HEK293T (cell line): ENCODE data around the gene PANX2.

ENCODE experiments used
- BHLHE40 ChIP-seq: fragments of 450-650 bp; IDR thresholded peaks from 2 replicates; pipeline ENCODE4 v1.6.1; 2016; ENCODE audit warnings: mild to moderate bottlenecking, moderate library complexity, borderline replicate concordance
- FOXA1 ChIP-seq: fragments of 450-650 bp; IDR thresholded peaks from 2 replicates; pipeline ENCODE4 v1.6.1; 2016; ENCODE audit warnings: mild to moderate bottlenecking
- FOXM1 ChIP-seq: fragments of 450-650 bp; IDR thresholded peaks from 2 replicates; pipeline ENCODE4 v1.6.1; 2017; ENCODE audit warnings: mild to moderate bottlenecking, borderline replicate concordance
- SUZ12 ChIP-seq: fragments of 450-650 bp; IDR thresholded peaks from 2 replicates; pipeline ENCODE4 v1.6.1; 2016; ENCODE audit warnings: mild to moderate bottlenecking
- ZNF384 ChIP-seq: fragments of 450-650 bp; IDR thresholded peaks from 2 replicates; pipeline ENCODE4 v1.6.1; 2016
- TF ChIP-seq, protein P1 (sequence below): fragments of 450-650 bp; IDR thresholded peaks from 2 replicates; pipeline ENCODE4 v1.6.1; 2016

DNA sequence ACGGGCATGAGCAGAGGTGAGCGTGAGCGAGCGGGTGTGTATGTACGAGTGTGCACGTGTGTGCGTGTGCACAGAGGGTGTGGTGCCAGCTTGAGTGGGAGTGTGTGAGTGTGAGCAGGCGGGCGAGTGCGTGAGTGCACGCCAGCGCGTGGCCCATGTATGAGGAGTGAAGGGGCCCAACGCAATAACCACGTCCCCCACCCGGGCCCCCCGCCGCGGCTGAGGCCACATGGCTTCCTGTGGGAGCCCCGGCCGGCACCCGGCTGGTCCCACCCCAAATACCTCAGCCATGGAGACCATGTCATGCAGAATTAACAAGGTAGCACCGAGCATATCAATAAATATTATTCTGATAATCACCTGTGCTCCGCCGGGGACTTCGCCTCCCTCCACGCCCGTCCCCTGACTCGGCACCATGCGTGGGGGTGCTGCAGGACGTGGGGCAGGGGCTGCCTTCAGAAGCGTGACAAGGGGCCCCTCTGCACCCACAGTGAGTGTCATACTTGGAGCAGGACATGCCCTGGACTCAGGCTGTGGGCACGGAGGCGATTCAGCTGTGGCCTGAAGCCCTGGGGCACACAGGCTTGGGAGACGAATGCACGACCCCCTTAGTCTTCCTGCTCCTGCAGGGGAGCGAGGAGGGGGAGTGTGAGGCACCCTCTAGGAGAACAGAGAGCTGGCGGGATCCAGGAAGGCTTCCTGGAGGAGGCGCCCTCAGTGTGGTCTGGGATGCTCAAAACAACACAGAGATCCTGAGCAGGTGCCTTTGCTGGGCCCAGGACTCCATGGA, 9.6 kb downstream of the PANX2 start:
- no peak for TF ChIP-seq FOXA1
- TF ChIP-seq BHLHE40: no peak
- TF ChIP-seq ZNF384: no peak
- TF ChIP-seq, protein P1, sequence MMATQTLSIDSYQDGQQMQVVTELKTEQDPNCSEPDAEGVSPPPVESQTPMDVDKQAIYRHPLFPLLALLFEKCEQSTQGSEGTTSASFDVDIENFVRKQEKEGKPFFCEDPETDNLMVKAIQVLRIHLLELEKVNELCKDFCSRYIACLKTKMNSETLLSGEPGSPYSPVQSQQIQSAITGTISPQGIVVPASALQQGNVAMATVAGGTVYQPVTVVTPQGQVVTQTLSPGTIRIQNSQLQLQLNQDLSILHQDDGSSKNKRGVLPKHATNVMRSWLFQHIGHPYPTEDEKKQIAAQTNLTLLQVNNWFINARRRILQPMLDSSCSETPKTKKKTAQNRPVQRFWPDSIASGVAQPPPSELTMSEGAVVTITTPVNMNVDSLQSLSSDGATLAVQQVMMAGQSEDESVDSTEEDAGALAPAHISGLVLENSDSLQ: no peak
- no peak for TF ChIP-seq FOXM1
- no peak for TF ChIP-seq SUZ12
